ENCODE results near the gene DCAF10. TPM values are rescaled to one million over a fixed set of nuclear protein-coding genes. Genes with fewer than 3 reads are reported as not detected.

DCAF10 gene
- total and polyA plus RNA-seq, 10 of the 15 experiments (the other 5 are each of a cell fraction or from before 2014, with no cell fraction given), result 3.9 to 21.7 (median 9.8) TPM

DNA sequence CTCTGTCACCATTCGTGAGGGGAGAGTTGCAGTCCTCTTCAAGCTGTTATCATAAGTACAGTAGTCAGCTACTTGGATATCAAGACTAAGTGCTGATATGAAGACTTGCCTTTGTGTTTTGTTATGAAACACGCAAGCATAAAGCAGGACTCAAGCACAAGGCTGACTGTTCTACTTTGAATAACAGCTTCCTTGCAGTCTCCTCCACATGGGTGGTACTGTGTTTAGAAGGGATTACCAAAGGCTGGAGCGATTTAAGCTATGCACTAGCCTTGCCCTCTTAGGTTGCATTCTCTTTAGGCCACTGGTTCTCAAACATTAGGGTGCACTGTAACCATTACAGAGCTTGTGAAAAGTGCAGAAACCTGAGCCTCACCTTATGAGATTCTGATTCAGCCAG is 61.9 kb downstream of the DCAF10 start:
- Histone ChIP-seq H2AFZ (ENCODE audit: control insufficient read depth, low read depth, low read length) (no peak overlapping the region), H3K79me2 (ENCODE audit: control insufficient read depth, insufficient read depth, low read length) (no peaks in the 10 kb centered on the region), H3K4me1 (ENCODE audit: control insufficient read depth, insufficient read depth, low read length) (no peaks in the 10 kb centered on the region), H3K36me3 (ENCODE audit: control insufficient read depth in 2 of 2, insufficient read depth in 2 of 2, low read length in 1 of 2) (peaks cover 4 to 26% of the 10 kb centered on the region in 2 experiments), H3K9ac (ENCODE audit: control insufficient read depth, insufficient read depth, low read length) (no peak overlapping the region), H3K4me3 (no peak overlapping the region), H3K4me2 (ENCODE audit: control insufficient read depth, insufficient read depth) (no peak overlapping the region), H3K27ac (ENCODE audit: control insufficient read depth, insufficient read depth) (no peak overlapping the region), H4K20me1 (ENCODE audit: control insufficient read depth, insufficient read depth) (no peaks in the 10 kb centered on the region; the same call in 1 of the 2 replicates), H3K27me3 (replicated peaks in 1 of 2; ENCODE audit: control insufficient read depth in 2 of 2, insufficient read depth in 2 of 2, low read length in 1 of 2) (no peaks in the 10 kb centered on the region), H3K9me3 (replicated peaks; ENCODE audit: control insufficient read depth, insufficient read depth, low read length) (no peaks in the 10 kb centered on the region)
- ChIA-PET SMC1A (ENCODE audit: uncharacterized antibody, unreplicated experiment) (interaction anchor here (1.2 kb wide), 1 partner anchor 36 kb away, joined by 3 read pairs; no protein-coding TSS in a partner anchor), POLR2A (no interaction called here), RAD21 (ENCODE audit: unreplicated experiment) (no interaction called here), CTCF (interaction anchor here (1.1 kb wide), 1 partner anchor 40 kb away, joined by 3 read pairs; no protein-coding TSS in a partner anchor)
- no peak for TF ChIP-seq SUPT20H (IDR thresholded peaks at IDR 0.05; ENCODE audit: borderline replicate concordance, control insufficient read depth, low read depth, low read length)
- no peak for TF ChIP-seq MEF2B (IDR thresholded peaks at IDR 0.05; ENCODE audit: partially characterized antibody, poor library complexity, severe bottlenecking)
- TF ChIP-seq CBX5 (IDR thresholded peaks at IDR 0.05; ENCODE audit: low read depth), result no peak
- TF ChIP-seq ZBED1 (IDR thresholded peaks at IDR 0.05; ENCODE audit: borderline replicate concordance), result no peak
- no peak for TF ChIP-seq NRF1 (conservative IDR thresholded peaks at IDR 0.05; ENCODE audit: low read depth, low read length)
- TF ChIP-seq CBX3 (IDR thresholded peaks at IDR 0.05; ENCODE audit: borderline replicate concordance, low read depth), result no peak
- TF ChIP-seq, protein P1, sequence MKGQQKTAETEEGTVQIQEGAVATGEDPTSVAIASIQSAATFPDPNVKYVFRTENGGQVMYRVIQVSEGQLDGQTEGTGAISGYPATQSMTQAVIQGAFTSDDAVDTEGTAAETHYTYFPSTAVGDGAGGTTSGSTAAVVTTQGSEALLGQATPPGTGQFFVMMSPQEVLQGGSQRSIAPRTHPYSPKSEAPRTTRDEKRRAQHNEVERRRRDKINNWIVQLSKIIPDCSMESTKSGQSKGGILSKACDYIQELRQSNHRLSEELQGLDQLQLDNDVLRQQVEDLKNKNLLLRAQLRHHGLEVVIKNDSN (IDR thresholded peaks at IDR 0.05; ENCODE audit: borderline replicate concordance, extremely low read length, insufficient read depth, low read depth, low read length), result no peak
- no peak for TF ChIP-seq MTA2 (IDR thresholded peaks at IDR 0.05; ENCODE audit: low read depth)
- TF ChIP-seq, protein P2, sequence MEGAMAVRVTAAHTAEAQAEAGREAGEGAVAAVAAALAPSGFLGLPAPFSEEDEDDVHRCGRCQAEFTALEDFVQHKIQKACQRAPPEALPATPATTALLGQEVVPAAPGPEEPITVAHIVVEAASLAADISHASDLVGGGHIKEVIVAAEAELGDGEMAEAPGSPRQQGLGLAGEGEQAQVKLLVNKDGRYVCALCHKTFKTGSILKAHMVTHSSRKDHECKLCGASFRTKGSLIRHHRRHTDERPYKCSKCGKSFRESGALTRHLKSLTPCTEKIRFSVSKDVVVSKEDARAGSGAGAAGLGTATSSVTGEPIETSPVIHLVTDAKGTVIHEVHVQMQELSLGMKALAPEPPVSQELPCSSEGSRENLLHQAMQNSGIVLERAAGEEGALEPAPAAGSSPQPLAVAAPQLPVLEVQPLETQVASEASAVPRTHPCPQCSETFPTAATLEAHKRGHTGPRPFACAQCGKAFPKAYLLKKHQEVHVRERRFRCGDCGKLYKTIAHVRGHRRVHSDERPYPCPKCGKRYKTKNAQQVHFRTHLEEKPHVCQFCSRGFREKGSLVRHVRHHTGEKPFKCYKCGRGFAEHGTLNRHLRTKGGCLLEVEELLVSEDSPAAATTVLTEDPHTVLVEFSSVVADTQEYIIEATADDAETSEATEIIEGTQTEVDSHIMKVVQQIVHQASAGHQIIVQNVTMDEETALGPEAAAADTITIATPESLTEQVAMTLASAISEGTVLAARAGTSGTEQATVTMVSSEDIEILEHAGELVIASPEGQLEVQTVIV (IDR thresholded peaks at IDR 0.05; ENCODE audit: borderline replicate concordance, partially characterized antibody), result no peak
- no peak for TF ChIP-seq SIN3A (IDR thresholded peaks at IDR 0.05; ENCODE audit: low read depth, low read length)
- TF ChIP-seq GATAD2B (conservative IDR thresholded peaks at IDR 0.05; ENCODE audit: low read depth), result no peak
- TF ChIP-seq IKZF2 (IDR thresholded peaks at IDR 0.05), result no peak
- no peak for TF ChIP-seq NR2F1 (conservative IDR thresholded peaks at IDR 0.05)
- no peak for TF ChIP-seq MXI1 (IDR thresholded peaks at IDR 0.05; ENCODE audit: low read depth, low read length)
- TF ChIP-seq NFYB (IDR thresholded peaks at IDR 0.05; ENCODE audit: insufficient read depth, low read depth, low read length), result no peak
- FAIRE-seq, result no peak
- no peak for ATAC-seq
- intact Hi-C loops (cut with micrococcal nuclease; ENCODE audit: unreplicated experiment), result no loop called here
- no TSS peak for BruUV-seq (replicated peaks)
- no peak for DNase-seq (ENCODE audit: low read depth, low spot score)
- 88% methylated on average over 3 of the region's 3 CpGs for WGBS (ENCODE audit: insufficient coverage, insufficient replicate concordance, low lambda C conversion rate, missing lambda C conversion rate)
- in situ Hi-C loops (cut with MboI), result no loop called here

Measured in GM12878 (cell line).